ENCODE results near the gene IGSF8.

IGSF8 gene

DNA sequence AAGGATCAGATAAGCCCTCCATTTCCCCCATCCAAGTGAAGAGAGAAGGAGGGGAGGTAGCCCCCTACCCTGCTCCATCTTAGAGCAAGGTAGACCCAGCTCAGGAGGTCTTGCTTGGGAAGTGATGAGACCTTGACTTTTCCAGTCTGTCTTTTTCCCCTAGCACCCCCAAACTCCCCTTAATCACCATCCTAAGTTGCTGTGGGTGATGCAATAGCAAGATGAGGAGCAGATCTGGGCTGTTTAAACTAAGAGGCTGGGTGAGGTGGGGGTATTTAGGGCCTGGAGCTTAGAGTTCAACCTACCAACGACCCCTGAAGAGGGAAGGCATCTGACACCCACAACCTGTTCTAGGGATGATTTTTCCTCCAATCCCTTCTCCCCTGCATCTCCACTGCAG, 18.9 kb upstream of the IGSF8 start:
- Histone ChIP-seq H4K20me1 (ENCODE audit: control insufficient read depth, insufficient read depth, low read depth, low read length) (no peaks in the 10 kb centered on the region), H3K27me3 (ENCODE audit: control insufficient read depth, low read length) (peaks cover 18% of the 10 kb centered on the region), H3F3A (ENCODE audit: control insufficient read depth, insufficient read depth) (no peaks in the 10 kb centered on the region), H3K79me2 (ENCODE audit: control insufficient read depth, low read length) (no peaks in the 10 kb centered on the region), H3K9me3 (ENCODE audit: control insufficient read depth, insufficient read depth, low read length) (no peaks in the 10 kb centered on the region), H3K4me2 (ENCODE audit: low read length) (no peak overlapping the region), H3K4me1 (ENCODE audit: control insufficient read depth, low read length) (no peaks in the 10 kb centered on the region), H3K9me2 (replicated peaks; ENCODE audit: control insufficient read depth, low read length) (no peaks in the 10 kb centered on the region), H3K27ac (ENCODE audit: low read depth, low read length) (no peak overlapping the region), H3K4me3 (ENCODE audit: low read length) (no peak overlapping the region), H3K36me3 (ENCODE audit: control insufficient read depth, low read length) (no peaks in the 10 kb centered on the region)
- TF ChIP-seq, protein P1, sequence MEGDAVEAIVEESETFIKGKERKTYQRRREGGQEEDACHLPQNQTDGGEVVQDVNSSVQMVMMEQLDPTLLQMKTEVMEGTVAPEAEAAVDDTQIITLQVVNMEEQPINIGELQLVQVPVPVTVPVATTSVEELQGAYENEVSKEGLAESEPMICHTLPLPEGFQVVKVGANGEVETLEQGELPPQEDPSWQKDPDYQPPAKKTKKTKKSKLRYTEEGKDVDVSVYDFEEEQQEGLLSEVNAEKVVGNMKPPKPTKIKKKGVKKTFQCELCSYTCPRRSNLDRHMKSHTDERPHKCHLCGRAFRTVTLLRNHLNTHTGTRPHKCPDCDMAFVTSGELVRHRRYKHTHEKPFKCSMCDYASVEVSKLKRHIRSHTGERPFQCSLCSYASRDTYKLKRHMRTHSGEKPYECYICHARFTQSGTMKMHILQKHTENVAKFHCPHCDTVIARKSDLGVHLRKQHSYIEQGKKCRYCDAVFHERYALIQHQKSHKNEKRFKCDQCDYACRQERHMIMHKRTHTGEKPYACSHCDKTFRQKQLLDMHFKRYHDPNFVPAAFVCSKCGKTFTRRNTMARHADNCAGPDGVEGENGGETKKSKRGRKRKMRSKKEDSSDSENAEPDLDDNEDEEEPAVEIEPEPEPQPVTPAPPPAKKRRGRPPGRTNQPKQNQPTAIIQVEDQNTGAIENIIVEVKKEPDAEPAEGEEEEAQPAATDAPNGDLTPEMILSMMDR (IDR thresholded peaks at IDR 0.05; ENCODE audit: low read depth, low read length, poor library complexity, severe bottlenecking) = no peak
- TF ChIP-seq EZH2phosphoT487 (IDR thresholded peaks at IDR 0.05; ENCODE audit: borderline replicate concordance, low read length) = no peak

DNA sequence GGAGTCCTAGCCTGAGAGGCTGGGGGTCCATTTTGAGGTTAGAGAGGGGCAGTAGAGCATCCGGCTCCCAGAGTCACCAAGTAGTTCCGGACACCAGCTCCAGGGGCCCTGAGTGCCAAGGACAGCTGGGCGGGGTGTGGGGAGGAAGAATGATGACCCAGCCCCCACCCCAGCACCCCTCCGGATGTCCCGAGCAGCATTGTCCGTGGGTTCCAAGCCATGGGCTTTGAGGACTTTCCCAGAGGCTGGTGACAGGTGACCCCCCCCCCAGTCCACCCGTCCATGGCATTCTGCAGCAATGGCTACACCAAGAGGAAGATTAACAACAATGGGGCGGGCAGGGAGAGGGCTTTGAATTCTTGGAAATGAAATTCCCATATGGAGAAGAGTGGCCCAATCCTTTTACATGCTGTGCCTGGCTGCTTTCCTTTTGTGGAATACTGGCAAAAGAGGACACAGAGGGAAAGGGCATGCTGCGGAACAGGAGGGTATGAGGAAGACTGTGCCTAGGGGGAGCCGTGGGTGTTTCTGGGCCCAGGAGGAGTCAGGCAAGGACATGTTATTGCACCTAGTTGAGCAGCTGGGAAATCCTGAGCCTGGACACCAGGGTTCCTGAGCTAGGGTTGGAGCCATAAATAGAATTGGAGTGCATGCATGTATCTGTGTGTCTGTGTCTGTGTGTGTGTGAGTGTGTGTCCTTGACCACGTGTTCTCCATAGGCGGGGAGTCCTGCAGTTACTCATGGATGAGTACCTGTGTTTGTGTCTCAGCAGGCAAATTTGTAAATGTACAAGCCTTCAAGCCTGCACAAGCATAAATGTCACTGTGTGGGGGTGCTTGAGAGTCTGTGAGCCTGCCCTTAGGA, 18.1 kb upstream of the IGSF8 start:
- no peaks in the 10 kb centered on the region for H3K4me1 ChIP-seq (ENCODE audit: control insufficient read depth, low read length)
- peaks cover 18% of the 10 kb centered on the region for H3K27me3 ChIP-seq (ENCODE audit: control insufficient read depth, low read length)
- H3K27ac ChIP-seq (ENCODE audit: low read depth, low read length) = no peak overlapping the region
- H4K20me1 ChIP-seq (ENCODE audit: control insufficient read depth, insufficient read depth, low read depth, low read length) = no peaks in the 10 kb centered on the region
- H3K36me3 ChIP-seq (ENCODE audit: control insufficient read depth, low read length) = no peaks in the 10 kb centered on the region
- no peaks in the 10 kb centered on the region for H3K79me2 ChIP-seq (ENCODE audit: control insufficient read depth, low read length)
- H3K4me3 ChIP-seq (ENCODE audit: low read length) = no peak overlapping the region
- H3K9me3 ChIP-seq (ENCODE audit: control insufficient read depth, insufficient read depth, low read length) = no peaks in the 10 kb centered on the region
- no peaks in the 10 kb centered on the region for H3F3A ChIP-seq (ENCODE audit: control insufficient read depth, insufficient read depth)
- no peak for TF ChIP-seq EZH2phosphoT487 (IDR thresholded peaks at IDR 0.05; ENCODE audit: borderline replicate concordance, low read length)
- TF ChIP-seq, protein P1 (IDR thresholded peaks at IDR 0.05; ENCODE audit: low read depth, low read length, poor library complexity, severe bottlenecking) = no peak
- no peaks in the 10 kb centered on the region for H3K9me2 ChIP-seq (replicated peaks; ENCODE audit: control insufficient read depth, low read length)
- H3K4me2 ChIP-seq (ENCODE audit: low read length) = no peak overlapping the region

DNA sequence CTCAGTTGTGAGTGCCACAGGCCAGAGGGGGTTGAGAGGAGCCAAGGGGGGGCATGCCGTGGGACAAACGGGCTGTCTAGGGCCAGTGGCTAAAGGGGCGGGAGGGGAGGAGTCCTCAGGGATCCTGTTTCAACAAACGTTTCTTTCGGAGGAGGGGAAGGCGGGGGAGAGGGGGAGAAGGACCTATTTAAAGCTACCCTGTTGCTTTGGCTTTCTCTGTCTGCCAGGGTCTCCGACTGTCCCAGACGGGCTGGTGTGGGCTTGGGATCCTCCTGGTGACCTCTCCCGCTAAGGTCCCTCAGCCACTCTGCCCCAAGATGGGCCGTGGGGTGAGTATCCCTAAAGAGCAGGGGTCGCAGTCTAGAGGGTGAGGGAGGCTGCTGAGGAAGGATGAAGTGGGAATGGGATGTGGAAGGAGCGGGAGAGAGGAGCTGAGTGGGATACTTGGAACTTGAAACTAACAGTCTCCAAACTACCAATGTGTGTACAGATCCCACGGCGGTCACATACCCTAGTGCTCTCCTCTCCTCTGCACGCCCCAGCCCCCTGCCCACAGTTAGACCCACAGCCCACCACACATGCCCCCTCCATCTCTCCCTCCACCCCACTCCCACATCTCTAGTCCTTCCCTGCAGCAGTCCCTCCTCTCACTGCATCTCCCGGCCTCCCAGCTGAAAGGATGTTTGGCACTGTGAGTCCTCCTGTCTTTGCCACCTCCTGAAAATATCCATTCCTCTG, 17.3 kb upstream of the IGSF8 start, which contains the start of gene ATP1A2:
Gene ATP1A2, plus strand, starts transcription at position 215 of the 738 bp plus-strand sequence. Its CDS starts 103 bp downstream, at position 318.
- Histone ChIP-seq H3K9me3 (ENCODE audit: control insufficient read depth, insufficient read depth, low read length) (no peaks in the 10 kb centered on the region), H3K9me2 (replicated peaks; ENCODE audit: control insufficient read depth, low read length) (no peaks in the 10 kb centered on the region), H3K4me2 (ENCODE audit: low read length) (no peak within 1 kb of the TSS), H3K27me3 (ENCODE audit: control insufficient read depth, low read length) (peaks cover 18% of the 10 kb centered on the region), H3F3A (ENCODE audit: control insufficient read depth, insufficient read depth) (no peaks in the 10 kb centered on the region), H3K4me3 (ENCODE audit: low read length) (no peak within 1 kb of the TSS), H4K20me1 (ENCODE audit: control insufficient read depth, insufficient read depth, low read depth, low read length) (no peaks in the 10 kb centered on the region), H3K4me1 (ENCODE audit: control insufficient read depth, low read length) (no peaks in the 10 kb centered on the region), H3K27ac (ENCODE audit: low read depth, low read length) (no peak within 1 kb of the TSS), H3K79me2 (ENCODE audit: control insufficient read depth, low read length) (no peaks in the 10 kb centered on the region), H3K36me3 (ENCODE audit: control insufficient read depth, low read length) (no peaks in the 10 kb centered on the region)
- TF ChIP-seq, protein P1 (IDR thresholded peaks at IDR 0.05; ENCODE audit: low read depth, low read length, poor library complexity, severe bottlenecking) = no peak
- no peak for TF ChIP-seq EZH2phosphoT487 (IDR thresholded peaks at IDR 0.05; ENCODE audit: borderline replicate concordance, low read length)
